Esophagus muscularis mucosa (tissue), 3 donors: Measurements from ENCODE around the gene PAXX.

ENCODE experiments used
- CTCF ChIP-seq, 3 experiments: fragments of 200-600 bp in 2 of 3; fragments of 450-650 bp in 1 of 3; sonication (generic) in 2 of 3; IDR thresholded peaks; one replicate each; pipeline ENCODE4 v1.5.1; 2017 to 2019; ENCODE audit warnings: antibody characterized with exemption in 3 of 3, mild to moderate bottlenecking in 2 of 3, moderate library complexity in 1 of 3
- POLR2A ChIP-seq: fragments of 450-650 bp; IDR thresholded peaks from one replicate; pipeline ENCODE4 v1.6.1; 2017; ENCODE audit warnings: antibody characterized with exemption, moderate library complexity, mild to moderate bottlenecking, low read depth
- POLR2AphosphoS5 ChIP-seq, 2 donors: sonication (generic); formaldehyde crosslinking; IDR thresholded peaks; one replicate each; pipeline ENCODE4 v1.6.1; 2017; ENCODE audit warnings: antibody characterized with exemption in 2 of 2

DNA sequence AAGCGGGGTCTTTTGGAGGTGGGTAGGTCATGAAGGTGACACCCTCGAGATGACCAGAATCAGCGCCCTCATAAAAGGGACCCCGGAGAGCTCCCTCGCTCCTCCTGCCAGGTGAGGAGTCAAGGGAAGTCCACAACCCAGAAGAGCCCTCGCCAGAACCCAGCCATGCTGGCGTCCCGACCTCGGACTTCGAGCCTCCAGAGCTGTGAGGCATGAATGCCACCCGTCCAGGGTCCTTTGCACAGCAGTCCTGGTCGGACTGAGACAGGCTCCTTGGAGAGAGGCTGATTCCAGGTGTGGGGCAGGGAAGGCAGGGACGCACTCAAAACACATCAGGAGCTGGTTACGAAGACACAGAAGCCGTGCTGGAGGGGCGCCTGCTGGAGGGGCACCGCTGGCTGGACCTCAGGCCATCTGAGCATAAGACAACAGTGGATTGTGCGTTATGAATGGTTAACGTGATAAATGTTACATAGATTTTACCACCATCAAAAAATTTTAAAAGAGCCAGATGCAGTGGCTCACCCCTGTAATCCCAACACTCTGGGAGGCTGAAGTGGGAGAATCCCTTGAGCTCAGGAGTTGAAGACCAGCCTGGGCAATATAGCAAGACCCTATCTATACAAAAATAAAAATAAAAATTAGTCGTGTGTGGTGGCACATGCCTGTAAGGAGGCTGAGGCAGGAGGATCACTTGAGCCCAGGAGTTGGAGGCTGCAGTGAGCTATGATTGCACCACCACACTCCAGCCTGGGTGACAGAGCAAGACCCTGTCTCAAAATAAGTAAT lies 9.8 kb downstream of the PAXX start:
- TF ChIP-seq POLR2AphosphoS5 (IDR thresholded peaks at IDR 0.05) (no peak), CTCF (IDR thresholded peaks at IDR 0.05) (no peak), POLR2A (no peak)
